ENCODE data around the gene NKG7. TPM values are rescaled to one million over a fixed set of nuclear protein-coding genes. Genes with fewer than 3 reads are reported as not detected.
"Not testable (repeated sequence)": the region's sequence is repeated elsewhere in the genome, so short reads cannot be mapped to it uniquely, and the experiment has no call there.

NKG7 gene
- total and polyA plus RNA-seq, 2 experiments from 2014 or later: not detected

DNA sequence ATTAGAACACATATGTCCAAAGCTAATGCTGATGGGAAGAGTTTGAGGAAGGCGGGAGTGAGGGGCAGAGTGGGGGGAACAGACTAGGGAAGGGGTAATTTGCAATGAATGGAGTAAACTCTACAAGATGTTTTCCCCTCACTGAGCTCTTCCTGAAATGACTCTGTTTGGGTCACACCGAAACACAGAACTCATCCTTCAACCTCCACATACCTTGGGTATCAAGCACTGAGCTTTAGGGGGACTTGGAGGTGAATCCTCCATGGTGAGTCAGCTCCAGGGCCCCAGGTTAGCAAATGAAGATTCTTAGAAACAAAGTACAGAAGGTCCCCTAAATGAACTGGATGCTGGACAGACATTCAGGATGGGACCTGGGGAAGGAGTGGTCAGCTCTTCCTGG, 46.3 kb upstream of the NKG7 start:
- no peaks in the 10 kb centered on the region for H3K4me1 ChIP-seq (ENCODE audit: insufficient read depth)
- DNase-seq (ENCODE audit: low spot score): no peak
- no peaks in the 10 kb centered on the region for H3K27me3 ChIP-seq
- H3K9me3 ChIP-seq (ENCODE audit: low read depth): no peaks in the 10 kb centered on the region
- H3K9me2 ChIP-seq (replicated peaks; ENCODE audit: insufficient read depth): no peaks in the 10 kb centered on the region
- H3K79me2 ChIP-seq: no peaks in the 10 kb centered on the region
- no peak overlapping the region for H3K4me2 ChIP-seq
- H3K4me3 ChIP-seq: no peak overlapping the region
- no peak overlapping the region for H2AFZ ChIP-seq
- no peaks in the 10 kb centered on the region for H3K36me3 ChIP-seq (replicated peaks; ENCODE audit: insufficient read depth, low read depth)
- TF ChIP-seq, protein P1, sequence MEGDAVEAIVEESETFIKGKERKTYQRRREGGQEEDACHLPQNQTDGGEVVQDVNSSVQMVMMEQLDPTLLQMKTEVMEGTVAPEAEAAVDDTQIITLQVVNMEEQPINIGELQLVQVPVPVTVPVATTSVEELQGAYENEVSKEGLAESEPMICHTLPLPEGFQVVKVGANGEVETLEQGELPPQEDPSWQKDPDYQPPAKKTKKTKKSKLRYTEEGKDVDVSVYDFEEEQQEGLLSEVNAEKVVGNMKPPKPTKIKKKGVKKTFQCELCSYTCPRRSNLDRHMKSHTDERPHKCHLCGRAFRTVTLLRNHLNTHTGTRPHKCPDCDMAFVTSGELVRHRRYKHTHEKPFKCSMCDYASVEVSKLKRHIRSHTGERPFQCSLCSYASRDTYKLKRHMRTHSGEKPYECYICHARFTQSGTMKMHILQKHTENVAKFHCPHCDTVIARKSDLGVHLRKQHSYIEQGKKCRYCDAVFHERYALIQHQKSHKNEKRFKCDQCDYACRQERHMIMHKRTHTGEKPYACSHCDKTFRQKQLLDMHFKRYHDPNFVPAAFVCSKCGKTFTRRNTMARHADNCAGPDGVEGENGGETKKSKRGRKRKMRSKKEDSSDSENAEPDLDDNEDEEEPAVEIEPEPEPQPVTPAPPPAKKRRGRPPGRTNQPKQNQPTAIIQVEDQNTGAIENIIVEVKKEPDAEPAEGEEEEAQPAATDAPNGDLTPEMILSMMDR (IDR thresholded peaks at IDR 0.05; ENCODE audit: poor library complexity): no peak
- TF ChIP-seq EZH2 (IDR thresholded peaks at IDR 0.05; ENCODE audit: borderline replicate concordance) (no peak), EZH2phosphoT487 (IDR thresholded peaks at IDR 0.05; ENCODE audit: low read depth, severe bottlenecking, unreplicated experiment) (no peak)
- no peaks in the 10 kb centered on the region for H4K20me1 ChIP-seq (ENCODE audit: insufficient read depth, poor library complexity, severe bottlenecking)
- 83% methylated on average over 2 of the region's 2 CpGs for WGBS (ENCODE audit: low lambda C conversion rate, missing lambda C conversion rate)
- H3K27ac ChIP-seq: no peak overlapping the region

DNA sequence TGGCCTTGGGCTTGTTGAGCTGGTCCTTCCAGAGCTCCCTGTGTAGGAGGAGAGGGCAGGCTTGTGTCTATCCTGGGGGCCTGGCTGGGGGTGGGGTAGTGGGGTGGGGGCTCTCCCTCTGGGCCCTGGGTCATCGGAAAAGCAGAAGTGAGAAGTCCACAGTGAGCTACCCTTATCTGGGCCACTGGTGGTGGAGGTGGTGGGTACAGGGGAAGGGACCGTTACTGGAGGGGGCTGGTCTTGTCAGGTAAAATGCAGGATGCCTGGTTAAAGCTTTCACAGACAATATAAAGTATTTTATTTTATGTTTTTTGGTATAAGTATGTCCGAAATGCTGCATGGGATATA, 45.3 kb upstream of the NKG7 start:
- TF ChIP-seq EZH2 (IDR thresholded peaks at IDR 0.05; ENCODE audit: borderline replicate concordance) (no peak), EZH2phosphoT487 (IDR thresholded peaks at IDR 0.05; ENCODE audit: low read depth, severe bottlenecking, unreplicated experiment) (no peak)
- TF ChIP-seq, protein P1 (IDR thresholded peaks at IDR 0.05; ENCODE audit: poor library complexity): no peak
- no peaks in the 10 kb centered on the region for H3K36me3 ChIP-seq (replicated peaks; ENCODE audit: insufficient read depth, low read depth)
- H3K79me2 ChIP-seq: no peaks in the 10 kb centered on the region
- no peak overlapping the region for H3K4me2 ChIP-seq
- no peaks in the 10 kb centered on the region for H3K27me3 ChIP-seq
- no peaks in the 10 kb centered on the region for H3K9me3 ChIP-seq (ENCODE audit: low read depth)
- no peak overlapping the region for H3K4me3 ChIP-seq
- H3K4me1 ChIP-seq (ENCODE audit: insufficient read depth): no peaks in the 10 kb centered on the region
- DNase-seq (ENCODE audit: low spot score): no peak
- no peak overlapping the region for H2AFZ ChIP-seq
- H3K27ac ChIP-seq: no peak overlapping the region
- H3K9me2 ChIP-seq (replicated peaks; ENCODE audit: insufficient read depth): no peaks in the 10 kb centered on the region
- 88% methylated on average over 2 of the region's 3 CpGs for WGBS (ENCODE audit: low lambda C conversion rate, missing lambda C conversion rate)
- no peaks in the 10 kb centered on the region for H4K20me1 ChIP-seq (ENCODE audit: insufficient read depth, poor library complexity, severe bottlenecking)

DNA sequence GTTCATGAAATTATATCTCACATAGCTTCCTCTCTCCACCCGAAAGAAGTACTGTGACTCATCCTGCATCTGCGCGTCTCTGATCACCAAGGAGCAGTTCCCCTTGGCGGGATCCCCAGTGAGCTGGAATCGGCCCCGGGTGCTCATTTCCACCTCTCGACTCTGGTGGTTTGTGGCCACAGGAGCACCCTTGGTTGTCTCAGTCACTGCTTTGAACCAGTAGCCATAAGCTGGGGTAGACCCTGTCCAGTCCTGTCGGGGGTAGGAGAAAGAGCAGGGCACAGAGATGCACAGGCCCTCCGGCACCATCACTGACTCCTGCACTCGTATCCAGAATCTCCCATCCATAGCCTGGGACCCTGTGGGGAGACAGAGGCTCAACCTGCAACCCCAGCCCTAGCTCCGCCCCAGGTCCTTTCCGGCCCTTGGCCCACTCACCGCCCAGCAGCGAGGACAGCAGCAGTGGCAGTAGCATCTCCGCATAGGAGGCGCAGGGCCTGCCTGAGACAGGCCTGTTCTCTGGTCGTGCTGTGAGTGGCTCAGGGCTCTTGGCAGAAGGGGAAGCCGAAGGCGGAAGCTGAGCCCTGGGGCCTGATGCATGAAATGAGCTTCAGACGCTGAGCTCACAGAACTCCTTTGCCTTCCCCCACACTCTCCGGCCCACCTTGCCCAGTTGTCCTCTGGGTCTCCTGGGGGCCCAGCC, 44.8 kb upstream of the NKG7 start, which contains the start of gene SIGLEC10:
Gene SIGLEC10 (minus strand): TSS at position 536 of the 703 bp plus-strand sequence. CDS start 61 bp downstream, at position 475.
- TF ChIP-seq, protein P1 (IDR thresholded peaks at IDR 0.05; ENCODE audit: poor library complexity): no peak
- TF ChIP-seq EZH2 (IDR thresholded peaks at IDR 0.05; ENCODE audit: borderline replicate concordance) (no peak), EZH2phosphoT487 (IDR thresholded peaks at IDR 0.05; ENCODE audit: low read depth, severe bottlenecking, unreplicated experiment) (no peak)
- Histone ChIP-seq H4K20me1 (ENCODE audit: insufficient read depth, poor library complexity, severe bottlenecking) (no peaks in the 10 kb centered on the region), H3K79me2 (no peaks in the 10 kb centered on the region), H3K27ac (no peak within 1 kb of the TSS), H3K27me3 (no peaks in the 10 kb centered on the region), H3K36me3 (replicated peaks; ENCODE audit: insufficient read depth, low read depth) (no peaks in the 10 kb centered on the region), H3K4me3 (no peak within 1 kb of the TSS), H2AFZ (no peak within 1 kb of the TSS), H3K4me2 (no peak within 1 kb of the TSS), H3K9me2 (replicated peaks; ENCODE audit: insufficient read depth) (no peaks in the 10 kb centered on the region), H3K9me3 (ENCODE audit: low read depth) (no peaks in the 10 kb centered on the region), H3K4me1 (ENCODE audit: insufficient read depth) (no peaks in the 10 kb centered on the region)
- WGBS (ENCODE audit: low lambda C conversion rate, missing lambda C conversion rate): 77% methylated on average over 21 of the region's 21 CpGs
- DNase-seq (ENCODE audit: low spot score): no peak

DNA sequence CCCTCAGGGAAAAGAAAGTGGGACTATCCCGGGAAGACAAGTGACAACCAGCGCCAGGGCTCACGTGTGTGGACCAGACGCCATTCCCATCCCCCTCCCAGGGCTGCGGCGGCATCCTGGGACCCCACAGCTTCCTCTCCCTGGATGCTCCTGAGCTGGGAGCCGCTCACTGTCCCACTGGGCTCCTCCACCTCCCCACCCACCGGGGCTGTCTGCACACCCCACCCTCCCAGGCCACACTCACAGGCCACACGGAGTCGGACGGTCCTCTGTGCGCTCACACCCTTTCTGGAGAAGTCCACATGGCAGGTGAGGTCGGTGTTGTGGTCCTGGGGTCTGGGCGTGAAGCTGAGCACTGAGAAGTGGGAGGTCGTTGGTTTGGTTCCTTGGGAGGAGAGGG, 44.0 kb upstream of the NKG7 start:
- H3K9me3 ChIP-seq (ENCODE audit: low read depth); H3K4me1 ChIP-seq (ENCODE audit: insufficient read depth); H3K27ac ChIP-seq; H3K27me3 ChIP-seq; H3K4me3 ChIP-seq; H4K20me1 ChIP-seq (ENCODE audit: insufficient read depth, poor library complexity, severe bottlenecking); H2AFZ ChIP-seq; H3K79me2 ChIP-seq; DNase-seq (ENCODE audit: low spot score); H3K9me2 ChIP-seq (replicated peaks; ENCODE audit: insufficient read depth); H3K36me3 ChIP-seq (replicated peaks; ENCODE audit: insufficient read depth, low read depth); H3K4me2 ChIP-seq: not testable (repeated sequence)
- 83% methylated on average over 15 of the region's 15 CpGs for WGBS (ENCODE audit: low lambda C conversion rate, missing lambda C conversion rate)
